ENCODE results near the gene NAP1L1. TPM values are rescaled to one million over a fixed set of nuclear protein-coding genes. Genes with fewer than 3 reads are reported as not detected.

NAP1L1 gene
- total RNA-seq, 2 experiments from 2014 or later, result 348 to 904 TPM

- ChIA-PET POLR2A (interaction anchor here (0.7 to 1.4 kb wide), 2 partner anchors 388 to 620 kb away, joined by 3 to 4 read pairs; no protein-coding TSS in a partner anchor), CTCF (ENCODE audit: unreplicated experiment) (interaction anchor here (0.7 kb wide), 1 partner anchor 68 kb away, joined by 3 read pairs; no protein-coding TSS in a partner anchor)
- BruUV-seq (replicated peaks), result no TSS peak
- Histone ChIP-seq H2AFZ (ENCODE audit: low read length) (peak overlapping the region; percentile 89; the same call in 1 of the 2 replicates), H3K27ac (ENCODE audit: low read depth, low read length, poor library complexity, severe bottlenecking) (no peak overlapping the region), H3K4me1 (ENCODE audit: insufficient read depth, low read length, poor library complexity, severe bottlenecking) (peaks cover 28% of the 10 kb centered on the region), H3K9me3 (ENCODE audit: low read length) (no peaks in the 10 kb centered on the region), H4K20me1 (ENCODE audit: insufficient read depth, low read length) (no peaks in the 10 kb centered on the region), H3K9me2 (ENCODE audit: insufficient read depth, low read length) (no peaks in the 10 kb centered on the region), H3K4me2 (ENCODE audit: low read length) (peak overlapping the region; percentile 67), H3K36me3 (ENCODE audit: insufficient read depth, low read length) (no peaks in the 10 kb centered on the region), H3K79me2 (ENCODE audit: insufficient read depth, low read depth, low read length) (no peaks in the 10 kb centered on the region), H3K4me3 (ENCODE audit: low read depth, low read length, poor library complexity, severe bottlenecking) (peak overlapping the region; percentile 71)
- DNase-seq (ENCODE audit: low spot score), result no peak
- TF ChIP-seq CTCF (conservative IDR thresholded peaks at IDR 0.05; ENCODE audit: low read length), result no peak
- no peak for TF ChIP-seq EZH2phosphoT487 (IDR thresholded peaks at IDR 0.05; ENCODE audit: borderline replicate concordance, low read depth, low read length)
- intact Hi-C loops (cut with micrococcal nuclease; ENCODE audit: unreplicated experiment), result loop anchor here (2.0 to 5.0 kb wide), 4 partner anchors 113 to 543 kb away; partner anchors contain the start of gene KRR1
These were observed 54.5 kb downstream of the NAP1L1 start for GRCh38 chr12:76029982-76030340.

GRCh38 chr12:76028571-76029277, 55.8 kb downstream of the NAP1L1 start:
- BruUV-seq (replicated peaks), result no TSS peak
- POLR2A ChIA-PET, result interaction anchor here (1.0 kb wide), 2 partner anchors 69 to 70 kb away, joined by 3 read pairs; no protein-coding TSS in a partner anchor
- no peak for DNase-seq (ENCODE audit: low spot score)

More at GRCh38 chr12:76028571-76029277, 55.8 kb downstream of the NAP1L1 start:
- Histone ChIP-seq H2AFZ (ENCODE audit: low read length) (no peak overlapping the region), H3K36me3 (ENCODE audit: insufficient read depth, low read length) (no peaks in the 10 kb centered on the region), H3K79me2 (ENCODE audit: insufficient read depth, low read depth, low read length) (no peaks in the 10 kb centered on the region), H3K4me2 (ENCODE audit: low read length) (peak overlapping the region; percentile 6), H3K27ac (ENCODE audit: low read depth, low read length, poor library complexity, severe bottlenecking) (no peak overlapping the region), H3K9me3 (ENCODE audit: low read length) (no peaks in the 10 kb centered on the region), H3K4me1 (ENCODE audit: insufficient read depth, low read length, poor library complexity, severe bottlenecking) (peaks cover 28% of the 10 kb centered on the region), H4K20me1 (ENCODE audit: insufficient read depth, low read length) (no peaks in the 10 kb centered on the region), H3K4me3 (ENCODE audit: low read depth, low read length, poor library complexity, severe bottlenecking) (no peak overlapping the region), H3K9me2 (ENCODE audit: insufficient read depth, low read length) (no peaks in the 10 kb centered on the region)
- CTCF ChIA-PET (ENCODE audit: unreplicated experiment), result no interaction called here
- intact Hi-C loops (cut with micrococcal nuclease; ENCODE audit: unreplicated experiment), result no loop called here
- no peak for TF ChIP-seq CTCF (conservative IDR thresholded peaks at IDR 0.05; ENCODE audit: low read length)
- TF ChIP-seq EZH2phosphoT487 (IDR thresholded peaks at IDR 0.05; ENCODE audit: borderline replicate concordance, low read depth, low read length), result no peak

Data from OCI-LY7 (cell line).